T-helper 1 cell treated with Interleukin-12 subunit alpha and Interleukin-12 subunit beta and Interleukin-4 antibody, amounts not matched to agents 30 μg/mL and 1 μg/mL, for 36 hours (primary cell): Measurements from ENCODE around the gene CYFIP2.

ENCODE experiments used
- H3K27ac Mint-ChIP-seq: one replicate; pipeline ENCODE4 v1.8.0; 2021; ENCODE audit warnings: mild to moderate bottlenecking, mixed read lengths
- H3K27me3 Mint-ChIP-seq: one replicate; pipeline ENCODE4 v1.8.0; 2021; ENCODE audit warnings: low read depth, mixed read lengths
- H3K36me3 Mint-ChIP-seq: one replicate; pipeline ENCODE4 v1.8.0; 2021; ENCODE audit warnings: low read depth, mixed read lengths
- H3K4me1 Mint-ChIP-seq: one replicate; pipeline ENCODE4 v1.8.0; 2021; ENCODE audit warnings: low read depth, mixed read lengths
- H3K4me3 Mint-ChIP-seq: one replicate; pipeline ENCODE4 v1.8.0; 2021; ENCODE audit warnings: mild to moderate bottlenecking, moderate library complexity, mixed read lengths
- H3K9me3 Mint-ChIP-seq: one replicate; pipeline ENCODE4 v1.8.0; 2021; ENCODE audit warnings: mixed read lengths

CYFIP2 gene

GRCh38 chr5:157359356-157360055 lies 93.6 kb downstream of the CYFIP2 start:
- H3K27ac Mint-ChIP-seq = peak overlapping the region; percentile 42
- H3K27me3 Mint-ChIP-seq = no peaks in the 10 kb centered on the region
- H3K4me3 Mint-ChIP-seq = no peak overlapping the region
- no peaks in the 10 kb centered on the region for H3K4me1 Mint-ChIP-seq
- no peaks in the 10 kb centered on the region for H3K9me3 Mint-ChIP-seq
- peaks cover 61% of the 10 kb centered on the region for H3K36me3 Mint-ChIP-seq

DNA sequence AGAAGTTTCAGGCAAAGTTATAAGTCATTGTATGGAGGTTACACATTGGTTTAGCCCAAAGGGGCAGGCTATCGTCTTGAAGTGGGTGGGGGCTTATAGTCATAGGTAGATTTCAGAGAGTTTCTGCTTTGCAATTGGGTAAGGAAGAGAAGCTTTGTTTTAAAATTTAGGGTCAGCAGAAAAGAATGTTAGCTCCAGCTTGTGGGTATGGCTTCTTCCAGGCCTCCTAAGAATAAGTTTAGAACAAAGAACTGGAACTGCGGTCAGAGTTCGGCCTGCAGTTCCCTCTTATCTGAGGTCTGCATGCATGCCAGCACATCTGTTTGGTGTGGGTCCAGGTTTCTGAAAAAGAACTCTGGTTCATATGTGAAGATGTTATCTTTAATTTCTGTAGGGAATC lies 96.1 kb downstream of the CYFIP2 start:
- no peak overlapping the region for H3K4me3 Mint-ChIP-seq
- no peaks in the 10 kb centered on the region for H3K27me3 Mint-ChIP-seq
- peaks cover 66% of the 10 kb centered on the region for H3K36me3 Mint-ChIP-seq
- no peaks in the 10 kb centered on the region for H3K9me3 Mint-ChIP-seq
- H3K4me1 Mint-ChIP-seq = no peaks in the 10 kb centered on the region
- H3K27ac Mint-ChIP-seq = no peak overlapping the region

GRCh38 chr5:157362502-157362901 lies 96.6 kb downstream of the CYFIP2 start:
- H3K4me1 Mint-ChIP-seq = no peaks in the 10 kb centered on the region
- no peaks in the 10 kb centered on the region for H3K9me3 Mint-ChIP-seq
- H3K36me3 Mint-ChIP-seq = peaks cover 66% of the 10 kb centered on the region
- no peak overlapping the region for H3K27ac Mint-ChIP-seq
- no peak overlapping the region for H3K4me3 Mint-ChIP-seq
- no peaks in the 10 kb centered on the region for H3K27me3 Mint-ChIP-seq

DNA sequence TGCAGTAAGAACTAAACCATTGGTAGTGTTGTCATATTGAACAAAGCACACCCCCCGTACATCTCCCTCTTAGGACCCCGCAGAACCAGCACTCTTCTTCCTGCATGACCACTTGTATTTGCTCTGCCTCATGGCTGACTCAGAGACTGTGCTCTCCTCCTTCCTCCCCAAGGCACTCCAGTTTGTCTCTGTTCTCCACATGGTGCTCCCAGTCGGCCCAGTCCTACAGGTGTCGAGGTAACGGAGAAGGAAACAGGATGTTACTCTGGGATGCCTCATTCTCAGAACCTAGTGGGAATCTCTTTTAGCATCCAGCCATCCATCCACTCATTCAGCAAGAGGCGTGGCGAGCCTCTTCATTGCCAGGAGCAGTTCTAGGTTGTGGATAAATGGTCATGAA lies 97.1 kb downstream of the CYFIP2 start:
- Mint-ChIP-seq H3K27ac (peak overlapping the region; percentile 45), H3K9me3 (no peaks in the 10 kb centered on the region), H3K4me3 (no peak overlapping the region), H3K36me3 (peaks cover 64% of the 10 kb centered on the region), H3K4me1 (no peaks in the 10 kb centered on the region), H3K27me3 (no peaks in the 10 kb centered on the region)

DNA sequence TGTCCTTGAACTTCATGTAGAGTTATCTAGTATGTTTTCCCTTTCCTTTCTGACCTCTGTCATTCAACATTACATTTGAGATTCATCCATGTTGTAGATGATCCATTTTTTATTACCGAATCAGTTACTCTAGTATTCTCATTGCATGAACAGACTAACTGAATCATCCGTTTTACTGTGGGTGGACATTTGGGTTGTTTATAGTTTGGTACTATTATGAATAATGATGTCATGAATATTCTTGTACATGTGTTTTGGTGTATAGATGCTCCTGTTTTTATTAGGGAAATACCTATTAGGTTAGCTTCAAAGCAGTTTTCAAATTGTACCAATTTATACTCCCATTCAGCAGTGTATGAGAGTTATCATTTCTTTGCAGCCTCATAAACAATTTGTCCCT lies 99.8 kb downstream of the CYFIP2 start:
- H3K27ac Mint-ChIP-seq = no peak overlapping the region
- no peaks in the 10 kb centered on the region for H3K27me3 Mint-ChIP-seq
- no peaks in the 10 kb centered on the region for H3K9me3 Mint-ChIP-seq
- H3K36me3 Mint-ChIP-seq = peaks cover 56% of the 10 kb centered on the region
- no peak overlapping the region for H3K4me3 Mint-ChIP-seq
- H3K4me1 Mint-ChIP-seq = peaks cover 2% of the 10 kb centered on the region

DNA sequence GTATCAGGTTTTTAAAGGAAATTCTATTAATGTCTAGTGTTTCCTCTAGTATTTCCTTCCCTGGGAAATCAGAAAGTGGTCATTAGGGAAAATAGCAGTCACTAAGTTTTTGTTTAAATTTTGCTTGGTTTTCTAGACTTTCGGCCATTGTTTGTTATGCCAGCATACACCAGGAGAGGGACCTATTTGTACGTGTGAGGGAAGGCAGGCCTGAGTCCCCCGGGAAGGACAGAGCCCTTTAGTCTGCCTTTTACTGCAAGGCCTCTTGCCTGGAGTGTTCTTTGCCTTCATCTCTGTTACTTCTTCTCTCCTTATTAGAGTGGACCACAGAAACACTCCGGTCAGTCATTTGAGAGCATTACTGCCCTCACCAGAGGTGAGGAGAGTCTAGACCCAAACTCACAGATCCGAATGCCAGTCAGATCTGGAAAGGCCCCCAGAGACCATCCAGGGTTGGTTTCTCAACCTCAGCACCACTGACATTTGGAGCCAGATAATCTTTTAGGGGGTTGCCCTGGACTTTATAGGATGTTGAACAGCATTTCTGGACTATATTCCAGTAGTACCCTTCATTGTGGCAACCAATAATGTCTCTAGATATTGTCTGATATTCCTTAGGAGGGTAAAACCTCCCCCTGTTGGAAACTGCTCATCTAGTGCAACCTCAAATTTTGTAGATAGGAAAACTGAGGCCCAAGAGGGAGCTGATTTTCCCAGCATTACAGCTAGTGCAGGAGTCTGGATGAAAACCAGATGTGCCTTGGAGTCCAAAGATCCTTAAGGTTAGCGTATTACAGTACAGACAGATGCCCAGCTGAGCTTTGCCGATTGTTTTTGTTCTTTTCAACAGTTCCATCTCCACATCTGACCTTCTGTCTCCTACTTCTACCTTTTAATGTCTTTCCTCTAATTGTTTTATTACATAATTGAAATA lies 101.1 kb downstream of the CYFIP2 start:
- Mint-ChIP-seq H3K4me3 (no peak overlapping the region), H3K4me1 (peaks cover 2% of the 10 kb centered on the region), H3K27me3 (no peaks in the 10 kb centered on the region), H3K9me3 (no peaks in the 10 kb centered on the region), H3K36me3 (peaks cover 49% of the 10 kb centered on the region), H3K27ac (no peak overlapping the region)

DNA sequence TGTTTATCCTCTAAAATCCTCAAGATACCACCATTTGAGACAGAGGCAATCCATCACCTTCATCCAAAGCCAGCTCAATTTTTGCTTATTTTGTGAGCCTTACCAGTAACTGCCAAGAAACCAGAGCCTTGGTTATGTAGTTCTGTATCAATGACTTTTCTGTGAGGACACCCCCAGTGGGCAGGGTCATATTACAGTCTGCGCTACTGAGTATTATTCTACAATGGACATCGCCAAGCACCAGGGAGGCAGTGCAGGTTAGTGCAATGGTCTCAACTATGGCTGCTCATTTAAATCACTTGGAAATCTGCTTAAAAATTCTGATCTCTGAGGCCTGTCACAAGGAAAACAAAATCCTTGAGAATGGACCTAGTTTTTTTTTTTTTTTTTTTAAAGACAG lies 103.6 kb downstream of the CYFIP2 start:
- no peaks in the 10 kb centered on the region for H3K27me3 Mint-ChIP-seq
- H3K27ac Mint-ChIP-seq = no peak overlapping the region
- no peak overlapping the region for H3K4me3 Mint-ChIP-seq
- H3K4me1 Mint-ChIP-seq = peaks cover 2% of the 10 kb centered on the region
- H3K36me3 Mint-ChIP-seq = peaks cover 48% of the 10 kb centered on the region
- H3K9me3 Mint-ChIP-seq = no peaks in the 10 kb centered on the region

GRCh38 chr5:157370967-157371366 lies 105.0 kb downstream of the CYFIP2 start:
- Mint-ChIP-seq H3K9me3 (no peaks in the 10 kb centered on the region), H3K36me3 (peaks cover 46% of the 10 kb centered on the region), H3K27ac (no peak overlapping the region), H3K4me1 (peaks cover 3% of the 10 kb centered on the region), H3K4me3 (no peak overlapping the region), H3K27me3 (no peaks in the 10 kb centered on the region)

GRCh38 chr5:157371655-157372471 lies 105.9 kb downstream of the CYFIP2 start:
- no peak overlapping the region for H3K4me3 Mint-ChIP-seq
- no peak overlapping the region for H3K27ac Mint-ChIP-seq
- H3K9me3 Mint-ChIP-seq = no peaks in the 10 kb centered on the region
- H3K27me3 Mint-ChIP-seq = no peaks in the 10 kb centered on the region
- H3K4me1 Mint-ChIP-seq = peaks cover 6% of the 10 kb centered on the region
- H3K36me3 Mint-ChIP-seq = peaks cover 46% of the 10 kb centered on the region

DNA sequence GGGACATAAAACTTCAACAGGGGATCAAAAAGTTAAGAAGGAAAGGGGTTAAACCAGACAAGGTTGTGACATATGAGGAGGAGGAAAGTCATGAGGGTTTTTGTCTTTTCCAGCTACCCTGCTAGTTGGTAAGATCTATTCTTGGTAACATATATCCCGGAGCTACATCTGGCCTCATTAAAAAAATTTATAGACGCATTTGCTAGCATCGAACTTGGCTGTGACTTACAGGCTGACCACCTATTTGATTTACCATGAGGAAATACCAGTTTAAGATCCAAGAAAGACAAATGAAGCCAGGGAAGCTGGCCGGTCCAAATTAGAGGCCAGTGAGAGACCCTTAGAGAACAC lies 106.5 kb downstream of the CYFIP2 start:
- Mint-ChIP-seq H3K27me3 (no peaks in the 10 kb centered on the region), H3K4me1 (peaks cover 10% of the 10 kb centered on the region), H3K4me3 (no peak overlapping the region), H3K9me3 (no peaks in the 10 kb centered on the region), H3K27ac (no peak overlapping the region), H3K36me3 (peaks cover 50% of the 10 kb centered on the region)

DNA sequence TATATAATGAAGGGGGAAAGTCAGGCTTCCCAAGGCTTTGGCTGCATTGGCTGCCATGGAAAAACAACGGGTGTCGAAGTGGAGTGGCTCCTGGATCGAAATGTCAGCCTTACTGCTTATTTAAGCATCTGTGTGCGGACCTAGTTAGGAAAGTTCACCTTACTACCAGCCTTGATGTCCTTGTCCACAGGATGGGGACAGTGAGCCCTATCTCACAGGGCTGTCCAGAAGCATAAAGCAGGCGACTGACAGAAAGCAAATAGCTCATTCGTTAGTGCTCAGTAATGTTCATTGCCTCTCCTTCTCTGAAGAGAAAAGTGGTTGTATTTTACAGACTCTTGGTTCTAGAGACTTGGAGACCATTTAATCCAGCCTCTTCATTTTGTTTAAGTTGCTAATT lies 112.6 kb downstream of the CYFIP2 start:
- no peaks in the 10 kb centered on the region for H3K27me3 Mint-ChIP-seq
- no peaks in the 10 kb centered on the region for H3K9me3 Mint-ChIP-seq
- no peak overlapping the region for H3K4me3 Mint-ChIP-seq
- peaks cover 8% of the 10 kb centered on the region for H3K4me1 Mint-ChIP-seq
- H3K36me3 Mint-ChIP-seq = peaks cover 61% of the 10 kb centered on the region
- H3K27ac Mint-ChIP-seq = no peak overlapping the region

DNA sequence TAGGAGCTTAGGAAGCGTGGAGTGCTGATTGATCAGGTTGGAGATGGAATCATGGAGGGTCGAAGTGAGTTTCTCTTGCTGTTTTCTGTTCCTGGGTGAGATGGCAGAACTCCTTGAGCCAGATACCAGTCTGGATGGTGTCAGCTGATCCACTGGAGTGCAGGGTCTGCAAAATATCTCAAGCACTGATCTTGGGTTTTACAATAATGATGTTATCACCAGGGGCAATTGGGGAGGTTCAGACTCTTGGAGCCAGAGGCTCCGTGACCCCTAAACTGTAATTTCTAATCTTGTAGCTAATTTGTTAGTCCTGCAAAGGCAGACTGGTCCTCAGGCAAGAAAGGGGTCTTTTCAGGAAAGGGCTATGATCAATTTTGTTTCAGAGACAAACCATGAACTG lies 114.1 kb downstream of the CYFIP2 start:
- H3K27ac Mint-ChIP-seq = no peak overlapping the region
- H3K4me1 Mint-ChIP-seq = peaks cover 8% of the 10 kb centered on the region
- no peaks in the 10 kb centered on the region for H3K9me3 Mint-ChIP-seq
- no peak overlapping the region for H3K4me3 Mint-ChIP-seq
- H3K27me3 Mint-ChIP-seq = no peaks in the 10 kb centered on the region
- H3K36me3 Mint-ChIP-seq = peaks cover 68% of the 10 kb centered on the region

DNA sequence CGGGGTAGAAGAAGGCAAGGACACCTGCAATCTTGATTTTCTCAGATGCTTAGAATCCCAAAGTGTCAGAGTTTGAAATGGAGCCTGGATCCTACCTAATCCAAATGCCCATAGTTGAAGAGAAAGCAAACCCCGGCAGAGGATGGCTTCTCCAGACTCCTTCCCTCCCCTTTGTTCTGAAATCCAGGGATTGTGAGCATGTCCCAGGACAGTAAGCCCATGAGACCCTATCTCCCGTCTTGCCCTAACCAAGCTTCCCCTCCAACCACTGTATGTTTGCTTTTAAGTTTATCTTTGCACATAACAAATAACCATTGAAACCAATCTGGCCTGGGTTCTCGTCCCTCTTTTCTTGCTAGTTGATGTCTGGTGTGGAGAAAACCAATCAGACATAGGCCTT lies 115.8 kb downstream of the CYFIP2 start:
- Mint-ChIP-seq H3K27ac (peak overlapping the region; percentile 0), H3K9me3 (no peaks in the 10 kb centered on the region), H3K27me3 (no peaks in the 10 kb centered on the region), H3K36me3 (peaks cover 63% of the 10 kb centered on the region), H3K4me1 (peaks cover 6% of the 10 kb centered on the region), H3K4me3 (no peak overlapping the region)

DNA sequence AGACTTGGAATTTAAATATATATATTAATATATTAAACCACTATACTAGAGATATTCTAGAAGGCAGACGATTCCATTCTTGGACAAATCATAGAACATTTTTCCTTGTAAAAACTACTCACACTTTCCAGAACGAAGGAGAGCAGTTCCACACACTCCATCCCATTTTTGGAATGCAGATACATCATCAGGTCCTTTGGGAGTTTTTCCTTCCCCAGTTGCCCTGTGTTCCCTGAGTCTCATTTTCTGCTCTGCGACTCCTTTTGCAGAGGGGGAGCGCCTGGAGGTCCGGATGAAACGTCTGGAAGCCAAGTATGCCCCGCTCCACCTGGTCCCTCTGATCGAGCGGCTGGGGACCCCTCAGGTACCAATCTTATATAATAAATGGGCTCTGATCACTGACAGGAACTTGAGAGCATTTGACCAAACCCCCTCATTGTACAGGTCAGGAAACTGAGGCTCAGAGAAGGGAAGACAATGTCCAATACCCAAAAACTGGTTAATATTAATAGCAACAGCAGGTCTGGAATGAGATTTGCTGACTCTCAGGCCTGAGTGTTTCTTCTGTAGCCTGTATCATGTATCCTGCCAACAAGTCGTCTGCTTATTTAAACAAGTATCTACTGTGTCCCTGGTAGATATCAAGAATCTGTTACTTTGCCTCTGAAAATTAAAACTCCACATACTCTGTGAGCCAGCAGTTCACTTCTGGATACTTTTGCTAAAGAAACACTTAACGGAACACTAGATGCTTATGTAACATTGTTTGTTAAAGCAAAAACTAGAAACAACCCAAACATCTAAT lies 117.3 kb downstream of the CYFIP2 start:
- H3K4me1 Mint-ChIP-seq = peaks cover 8% of the 10 kb centered on the region
- no peaks in the 10 kb centered on the region for H3K9me3 Mint-ChIP-seq
- H3K4me3 Mint-ChIP-seq = no peak overlapping the region
- no peak overlapping the region for H3K27ac Mint-ChIP-seq
- H3K27me3 Mint-ChIP-seq = no peaks in the 10 kb centered on the region
- H3K36me3 Mint-ChIP-seq = peaks cover 55% of the 10 kb centered on the region
